Measurements from ENCODE around the gene ADM. TPM values are rescaled to one million over a fixed set of nuclear protein-coding genes. Genes with fewer than 3 reads are reported as not detected.

ADM gene
- total RNA-seq, 1 donor = 103 TPM

GRCh38 chr11:10329935-10330334 lies 25.1 kb downstream of the ADM start:
- no peak for TF ChIP-seq CTCF (IDR thresholded peaks at IDR 0.05; ENCODE audit: insufficient read depth, low read length)
- no peak overlapping the region for H3K4me3 ChIP-seq (ENCODE audit: low read depth, low read length)
- peak; percentile 90 for DNase-seq (ENCODE audit: low read depth)

GRCh38 chr11:10331548-10332289 lies 26.8 kb downstream of the ADM start:
- H3K4me3 ChIP-seq (ENCODE audit: low read depth, low read length) = no peak overlapping the region
- no peak for TF ChIP-seq CTCF (IDR thresholded peaks at IDR 0.05; ENCODE audit: insufficient read depth, low read length)
- no peak for DNase-seq (ENCODE audit: low read depth)

- H3K4me3 ChIP-seq (ENCODE audit: low read depth, low read length) = no peak overlapping the region
- no peak for TF ChIP-seq CTCF (IDR thresholded peaks at IDR 0.05; ENCODE audit: insufficient read depth, low read length)
- no peak for DNase-seq (ENCODE audit: low read depth)
Measured at GRCh38 chr11:10333490-10333889, 28.6 kb downstream of the ADM start.

- DNase-seq (ENCODE audit: low read depth) = no peak
- no peak for TF ChIP-seq CTCF (IDR thresholded peaks at IDR 0.05; ENCODE audit: insufficient read depth, low read length)
- no peak overlapping the region for H3K4me3 ChIP-seq (ENCODE audit: low read depth, low read length)
Measured at GRCh38 chr11:10338287-10338686, 33.4 kb downstream of the ADM start.

GRCh38 chr11:10348650-10349280 lies 43.9 kb downstream of the ADM start:
- TF ChIP-seq CTCF (IDR thresholded peaks at IDR 0.05; ENCODE audit: insufficient read depth, low read length) = no peak
- H3K4me3 ChIP-seq (ENCODE audit: low read depth, low read length) = no peak overlapping the region
- DNase-seq (ENCODE audit: low read depth) = peak; percentile 80

- DNase-seq (ENCODE audit: low read depth) = no peak
- no peak for TF ChIP-seq CTCF (IDR thresholded peaks at IDR 0.05; ENCODE audit: insufficient read depth, low read length)
- no peak overlapping the region for H3K4me3 ChIP-seq (ENCODE audit: low read depth, low read length)
Measured at GRCh38 chr11:10349281-10349665, 44.4 kb downstream of the ADM start.

Measured in fibroblast of the aortic adventitia (primary cell).